ENCODE measurements around the gene DUSP23.

- TF ChIP-seq POLR2A (IDR thresholded peaks at IDR 0.05) (no peak), CTCF (IDR thresholded peaks at IDR 0.05) (no peak)
These were observed 3.0 kb downstream of the DUSP23 start for GRCh38 chr1:159783724-159784123.

Data from testis (tissue), 2 donors.